Measurements from ENCODE around the gene CDC42BPA.

Gene CDC42BPA

DNA sequence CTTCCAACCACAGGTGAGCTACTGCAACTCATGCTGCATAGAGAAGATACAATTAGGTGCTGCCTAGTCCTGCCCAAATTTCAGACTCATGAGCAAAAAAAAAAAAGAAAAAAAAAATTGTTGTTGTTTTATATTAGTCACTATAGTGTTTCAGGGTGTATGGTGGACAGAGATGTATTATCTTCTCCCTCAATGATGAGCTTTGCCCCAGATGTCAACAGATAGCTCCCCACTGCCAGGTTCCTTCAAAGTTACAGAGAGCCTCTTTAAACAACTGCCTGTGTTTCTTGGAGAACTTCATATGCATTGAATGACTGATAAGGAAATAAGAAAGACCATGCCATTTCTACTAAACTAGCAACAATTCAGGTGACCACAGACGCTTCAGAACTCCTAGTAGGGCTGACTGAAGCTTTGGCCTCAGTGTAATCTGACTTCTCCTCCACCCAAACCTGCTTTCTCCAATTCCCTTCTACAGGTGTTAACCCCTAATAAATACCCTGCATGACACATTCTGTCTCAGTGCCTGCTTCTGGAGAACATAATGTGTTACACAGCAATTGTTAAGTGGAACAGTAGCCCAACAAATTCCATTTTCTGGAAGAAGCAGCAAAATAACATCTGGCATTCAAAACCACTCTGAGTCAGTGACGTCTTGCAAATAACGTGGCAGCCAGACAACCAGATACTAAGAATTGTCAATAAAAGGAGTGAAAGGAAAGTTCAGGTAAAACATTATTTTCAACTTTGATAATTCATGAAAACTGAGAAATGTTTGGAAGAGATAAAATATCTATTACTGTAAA is 147.7 kb downstream of the CDC42BPA start:
- DNase-seq (ENCODE audit: low read depth): peak; percentile 80
- TF ChIP-seq, protein P1, sequence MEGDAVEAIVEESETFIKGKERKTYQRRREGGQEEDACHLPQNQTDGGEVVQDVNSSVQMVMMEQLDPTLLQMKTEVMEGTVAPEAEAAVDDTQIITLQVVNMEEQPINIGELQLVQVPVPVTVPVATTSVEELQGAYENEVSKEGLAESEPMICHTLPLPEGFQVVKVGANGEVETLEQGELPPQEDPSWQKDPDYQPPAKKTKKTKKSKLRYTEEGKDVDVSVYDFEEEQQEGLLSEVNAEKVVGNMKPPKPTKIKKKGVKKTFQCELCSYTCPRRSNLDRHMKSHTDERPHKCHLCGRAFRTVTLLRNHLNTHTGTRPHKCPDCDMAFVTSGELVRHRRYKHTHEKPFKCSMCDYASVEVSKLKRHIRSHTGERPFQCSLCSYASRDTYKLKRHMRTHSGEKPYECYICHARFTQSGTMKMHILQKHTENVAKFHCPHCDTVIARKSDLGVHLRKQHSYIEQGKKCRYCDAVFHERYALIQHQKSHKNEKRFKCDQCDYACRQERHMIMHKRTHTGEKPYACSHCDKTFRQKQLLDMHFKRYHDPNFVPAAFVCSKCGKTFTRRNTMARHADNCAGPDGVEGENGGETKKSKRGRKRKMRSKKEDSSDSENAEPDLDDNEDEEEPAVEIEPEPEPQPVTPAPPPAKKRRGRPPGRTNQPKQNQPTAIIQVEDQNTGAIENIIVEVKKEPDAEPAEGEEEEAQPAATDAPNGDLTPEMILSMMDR (conservative IDR thresholded peaks at IDR 0.05; ENCODE audit: control insufficient read depth, insufficient read depth, low read depth, low read length): no peak
- H3K4me3 ChIP-seq (ENCODE audit: control insufficient read depth, low read depth, low read length): no peak overlapping the region

DNA sequence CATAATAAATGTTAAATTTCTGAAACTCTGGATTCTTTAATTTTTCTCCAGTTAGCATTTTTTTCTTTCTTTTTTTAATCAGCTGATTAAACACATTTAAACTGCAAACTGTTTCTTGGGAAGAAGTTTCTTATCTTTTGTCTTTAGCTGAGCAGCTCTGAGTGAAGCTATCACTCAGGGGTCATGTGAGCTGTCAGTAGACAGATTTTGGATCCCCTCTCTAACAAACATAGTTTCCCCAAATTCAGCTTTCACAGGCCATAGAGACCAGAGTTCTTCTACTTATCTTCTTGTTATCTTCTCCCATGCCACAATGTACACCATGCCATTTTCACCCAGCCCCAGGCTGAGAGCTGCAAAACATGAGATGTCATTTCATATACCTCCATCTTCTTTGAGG is 148.9 kb downstream of the CDC42BPA start:
- TF ChIP-seq, protein P1 (conservative IDR thresholded peaks at IDR 0.05; ENCODE audit: control insufficient read depth, insufficient read depth, low read depth, low read length): no peak
- no peak overlapping the region for H3K4me3 ChIP-seq (ENCODE audit: control insufficient read depth, low read depth, low read length)
- no peak for DNase-seq (ENCODE audit: low read depth)

DNA sequence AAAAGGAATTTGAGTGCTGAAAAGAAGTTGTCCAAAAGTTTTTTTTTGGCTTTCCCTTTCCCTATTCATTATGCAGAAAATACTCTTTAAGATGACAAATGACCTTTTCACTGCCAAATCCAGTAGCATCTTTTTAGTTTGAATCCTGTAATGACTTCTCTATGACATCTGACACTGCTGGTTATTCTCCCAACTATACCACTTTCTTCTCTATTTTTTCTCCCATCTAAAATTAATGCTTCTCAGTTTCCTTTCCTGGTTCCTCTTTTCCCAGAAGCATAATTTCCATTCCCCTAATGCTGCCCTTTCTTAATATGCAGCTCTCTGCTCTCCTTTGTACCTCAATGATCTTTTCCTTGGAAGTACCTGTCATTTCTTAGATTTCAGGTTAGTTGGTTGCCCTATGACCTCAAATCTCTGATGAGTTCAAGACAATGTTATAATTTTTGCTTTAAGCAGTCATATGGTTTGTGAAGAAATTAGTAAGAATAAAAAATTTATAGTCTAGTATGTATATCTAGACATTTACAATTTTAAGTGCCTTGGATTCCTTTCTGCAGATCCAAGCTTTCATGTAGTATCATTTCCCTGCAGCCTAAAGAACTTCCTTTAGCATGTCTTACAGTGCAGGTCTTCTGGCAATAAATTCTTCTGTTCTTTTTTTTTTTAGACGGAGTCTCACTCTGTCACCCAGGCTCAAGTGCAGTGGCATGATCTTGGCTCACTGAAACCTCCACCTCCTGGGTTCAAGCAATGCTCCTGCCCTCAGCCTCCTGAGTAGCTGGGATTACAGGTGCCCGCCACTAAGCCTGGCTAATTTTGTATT is 150.8 kb downstream of the CDC42BPA start:
- TF ChIP-seq, protein P1 (conservative IDR thresholded peaks at IDR 0.05; ENCODE audit: control insufficient read depth, insufficient read depth, low read depth, low read length): no peak
- no peak overlapping the region for H3K4me3 ChIP-seq (ENCODE audit: control insufficient read depth, low read depth, low read length)
- DNase-seq (ENCODE audit: low read depth): no peak

DNA sequence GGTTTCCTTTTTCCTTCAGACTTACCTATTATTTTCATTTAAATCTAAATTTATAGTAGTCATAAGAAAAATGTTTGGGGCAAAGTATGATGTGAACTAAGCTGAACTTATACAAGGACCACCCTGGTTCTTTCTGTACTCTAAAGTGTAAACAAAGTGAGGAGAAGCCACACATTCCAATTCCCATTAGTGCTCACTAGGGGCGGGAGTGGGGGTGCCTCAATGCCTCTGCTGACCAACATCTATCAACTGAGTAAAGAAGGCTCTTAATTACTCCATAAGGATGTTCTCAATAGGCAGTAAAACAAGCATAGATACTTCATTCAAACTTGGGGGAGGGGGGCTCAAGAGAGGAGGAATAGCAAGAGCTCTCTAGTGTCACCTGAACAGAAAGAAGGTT is 151.7 kb downstream of the CDC42BPA start:
- TF ChIP-seq, protein P1 (conservative IDR thresholded peaks at IDR 0.05; ENCODE audit: control insufficient read depth, insufficient read depth, low read depth, low read length): no peak
- H3K4me3 ChIP-seq (ENCODE audit: control insufficient read depth, low read depth, low read length): no peak overlapping the region
- no peak for DNase-seq (ENCODE audit: low read depth)

DNA sequence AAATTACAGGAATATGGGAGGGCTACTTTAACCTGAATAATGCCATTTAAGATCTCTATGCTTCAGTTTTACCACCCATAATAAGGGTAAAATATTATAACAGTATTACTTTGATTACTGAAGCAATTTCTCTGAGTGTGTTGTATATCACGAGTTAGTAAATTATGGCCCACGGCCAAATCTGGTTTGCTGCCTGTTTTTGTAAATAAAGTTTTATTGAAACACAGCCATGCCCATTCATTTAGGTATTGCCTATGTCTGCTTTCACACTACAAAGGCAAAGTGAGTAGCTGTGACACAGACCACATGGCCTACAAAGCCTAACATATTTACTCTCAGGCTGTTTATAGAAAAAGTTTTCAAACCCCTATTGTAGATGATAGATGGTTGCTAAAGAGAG is 156.8 kb downstream of the CDC42BPA start:
- TF ChIP-seq, protein P1 (conservative IDR thresholded peaks at IDR 0.05; ENCODE audit: control insufficient read depth, insufficient read depth, low read depth, low read length): no peak
- H3K4me3 ChIP-seq (ENCODE audit: control insufficient read depth, low read depth, low read length): no peak overlapping the region
- no peak for DNase-seq (ENCODE audit: low read depth)

DNA sequence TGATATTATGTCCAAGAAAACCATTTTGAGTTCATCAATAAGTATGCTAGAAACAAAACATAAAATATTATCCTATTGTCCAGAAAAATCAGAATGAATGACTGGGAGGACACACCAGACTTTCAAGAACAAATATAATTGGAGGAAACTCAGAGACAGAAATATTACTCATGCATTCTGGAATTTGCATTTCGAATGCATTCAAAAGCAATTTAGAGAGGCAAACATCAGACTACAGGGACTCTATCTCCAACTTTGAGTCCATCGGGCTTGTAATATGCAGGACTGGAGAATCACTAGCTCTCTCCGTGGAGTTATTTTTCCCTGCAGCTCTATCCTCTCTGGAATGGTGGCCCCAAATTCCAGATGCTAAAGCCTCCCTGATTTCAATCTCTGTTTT is 161.8 kb downstream of the CDC42BPA start:
- no peak overlapping the region for H3K4me3 ChIP-seq (ENCODE audit: control insufficient read depth, low read depth, low read length)
- TF ChIP-seq, protein P1 (conservative IDR thresholded peaks at IDR 0.05; ENCODE audit: control insufficient read depth, insufficient read depth, low read depth, low read length): no peak
- DNase-seq (ENCODE audit: low read depth): peak; percentile 5
